Testis (tissue), 2 donors: ENCODE data around the gene RTP1.

ENCODE experiments used
- CTCF ChIP-seq, 3 experiments: fragments of 450-650 bp in 2 of 3; fragments of 200-600 bp in 1 of 3; sonication (generic) in 1 of 3; IDR thresholded peaks; one replicate each; pipeline ENCODE4 v1.5.1; 2016 to 2019; ENCODE audit warnings: antibody characterized with exemption in 3 of 3, mild to moderate bottlenecking in 2 of 3, moderate library complexity in 1 of 3
- POLR2A ChIP-seq: fragments of 450-650 bp; IDR thresholded peaks from one replicate; pipeline ENCODE4 v1.6.1; 2017; ENCODE audit warnings: antibody characterized with exemption, mild to moderate bottlenecking, moderate library complexity

- TF ChIP-seq CTCF (IDR thresholded peaks at IDR 0.05) (no peak), POLR2A (no peak)
These were observed 18.2 kb downstream of the RTP1 start for GRCh38 chr3:187215460-187215859.
